K562 (cell line): ENCODE results near the gene ATF1. TPM values are rescaled to one million over a fixed set of nuclear protein-coding genes. Genes with fewer than 3 reads are reported as not detected.

Source experiments
- BRF1 ChIP-seq: IDR thresholded peaks from 3 replicates; pipeline ENCODE4 v1.6.1; 2011; ENCODE audit warnings: borderline replicate concordance, mild to moderate bottlenecking; ENCODE audit not compliant: insufficient read length; ENCODE audit errors: extremely low read depth
- CTCF ChIP-seq, 3 experiments: IDR thresholded peaks in 2 of 3; conservative IDR thresholded peaks in 1 of 3; 2 replicates each; pipeline ENCODE4 v1.5.1; 2011 to 2012; ENCODE audit warnings: low read length in 3 of 3, mild to moderate bottlenecking in 3 of 3, control low read depth in 2 of 3, improper control_type of control experiment in 1 of 3, inconsistent platforms in 1 of 3, low read depth in 1 of 3, mixed read lengths in 1 of 3, moderate library complexity in 1 of 3; ENCODE audit not compliant: insufficient read depth in 2 of 3
- GABPA ChIP-seq: fragments of 200-800 bp; sonication (Bioruptor generic); conservative IDR thresholded peaks from 2 replicates; pipeline ENCODE4 v1.6.1; 2016; ENCODE audit warnings: low read depth, missing genetic modification characterization, missing compliant biosample characterization
- HSF4 ChIP-seq: fragments of 250-450 bp; sonication (Bioruptor Pico); IDR thresholded peaks from 2 replicates; pipeline ENCODE4 v2.1.2; 2022; ENCODE audit warnings: mild to moderate bottlenecking, moderate library complexity, borderline replicate concordance
- KDM1A ChIP-seq, 2 experiments: fragments of 450-650 bp; IDR thresholded peaks; 2 replicates each; pipeline ENCODE4 v1.6.1; 2016; ENCODE audit warnings: mild to moderate bottlenecking in 2 of 2
- MCM2 ChIP-seq: fragments of 450-650 bp; IDR thresholded peaks from 2 replicates; pipeline ENCODE4 v1.6.1; 2017; ENCODE audit warnings: low read depth, mild to moderate bottlenecking
- MYBL2 ChIP-seq, 2 experiments: fragments of 450-650 bp in 1 of 2; sonication (generic) in 1 of 2; formaldehyde crosslinking in 1 of 2; IDR thresholded peaks; 2 replicates each; pipeline versions ENCODE4 v1.6.1 to v1.8.1; 2017 to 2022; ENCODE audit warnings: borderline replicate concordance in 1 of 2, inconsistent platforms in 1 of 2, low read depth in 1 of 2, mild to moderate bottlenecking in 1 of 2, missing genetic modification reagents in 1 of 2, moderate library complexity in 1 of 2
- PBX2 ChIP-seq, 2 experiments: IDR thresholded peaks in 1 of 2; conservative IDR thresholded peaks in 1 of 2; 2 replicates each; pipeline ENCODE4 v1.6.1; 2016; ENCODE audit warnings: low read depth in 2 of 2, mild to moderate bottlenecking in 1 of 2, missing compliant biosample characterization in 1 of 2, missing genetic modification characterization in 1 of 2, moderate library complexity in 1 of 2
- RAD21 ChIP-seq, 2 experiments: fragments of 250-450 bp in 1 of 2; fragments of 450-650 bp in 1 of 2; sonication (Bioruptor Pico) in 1 of 2; formaldehyde crosslinking in 1 of 2; IDR thresholded peaks in 1 of 2; conservative IDR thresholded peaks in 1 of 2; 2 replicates each; pipeline versions ENCODE4 v1.4.0 to v1.8.0; 2020 to 2022; ENCODE audit warnings: mild to moderate bottlenecking in 2 of 2, moderate library complexity in 1 of 2
- RAD51 ChIP-seq: fragments of 450-650 bp; IDR thresholded peaks from 2 replicates; pipeline ENCODE4 v1.7.1; 2016; ENCODE audit warnings: low read depth, mild to moderate bottlenecking, borderline replicate concordance
- RCOR1 ChIP-seq, 2 experiments: IDR thresholded peaks; 2 replicates each; pipeline ENCODE4 v1.6.1; 2012; ENCODE audit warnings: low read depth in 2 of 2, low read length in 2 of 2, borderline replicate concordance in 1 of 2, improper control_type of control experiment in 1 of 2
- REST ChIP-seq, 2 experiments: fragments of 450-650 bp; formaldehyde crosslinking in 1 of 2; IDR thresholded peaks; 2 replicates each; pipeline versions ENCODE4 v1.4.0 to v1.6.1; 2014 to 2020; ENCODE audit warnings: mild to moderate bottlenecking in 2 of 2, borderline replicate concordance in 1 of 2, low read depth in 1 of 2
- TARDBP ChIP-seq: fragments of 450-650 bp; IDR thresholded peaks from 2 replicates; pipeline ENCODE4 v1.6.1; 2016
- polyA plus RNA-seq, 8 experiments: library from polyadenylated mRNA; depleted of rRNA in 4 of 8; stranded (reverse) in 5 of 8; unstranded in 3 of 8; fragments of >200 nt; fragmentation: Nextera tagmentation in 2 of 8; fragmentation: Illumina TruSeq in 1 of 8; extraction: Ambion mirVana in 2 of 8; extraction: Trizol in 1 of 8; gene quantifications; 2 replicates each; pipeline versions ENCODE4 v1.2.1 to v1.2.3, GENCODE V29; 2011 to 2014; ENCODE audit warnings: inconsistent platforms in 1 of 8, missing spikeins in 1 of 8
- total RNA-seq, 7 experiments: library from RNA; depleted of rRNA in 6 of 7; stranded (reverse); fragments of >200 nt in 6 of 7; fragmentation: Illumina TruSeq in 2 of 7; extraction: Trizol in 2 of 7; gene quantifications; 2 replicates each; pipeline versions ENCODE4 v1.2.1 to v1.2.3, GENCODE V29; 2011 to 2021; ENCODE audit warnings: low replicate concordance in 1 of 7

Gene ATF1
- total and polyA plus RNA-seq, 9 of the 15 experiments (the other 6 are each of a cell fraction or from before 2014, with no cell fraction given): 19.8 to 83.5 (median 51.4) TPM

GRCh38 chr12:50825372-50825838 lies 61.5 kb downstream of the ATF1 start (continued):
- peak; percentile 81 for TF ChIP-seq REST (IDR thresholded peaks at IDR 0.05; ENCODE audit: borderline replicate concordance)
- TF ChIP-seq REST (CRISPR knock-in tag; IDR thresholded peaks at IDR 0.05; ENCODE audit: low read depth): no peak
- no peak for TF ChIP-seq MCM2
- TF ChIP-seq CTCF (IDR thresholded peaks at IDR 0.05 in 2 of 3, conservative IDR thresholded peaks at IDR 0.05 in 1 of 3; ENCODE audit: insufficient read depth in 2 of 3, low read depth in 1 of 3, low read length in 3 of 3): peak in 2 of 3 experiments; percentile 40 to 65; a peak in 3 of 6 replicates
- TF ChIP-seq PBX2 (CRISPR knock-in tag; IDR thresholded peaks at IDR 0.05; ENCODE audit: low read depth): no peak
- no peak for TF ChIP-seq PBX2 (tag; conservative IDR thresholded peaks at IDR 0.05; ENCODE audit: low read depth)
- TF ChIP-seq RCOR1 (IDR thresholded peaks at IDR 0.05; ENCODE audit: borderline replicate concordance in 1 of 2, low read depth in 2 of 2, low read length in 2 of 2): peak; percentile 54 to 60; a peak in 3 of 4 replicates
- TF ChIP-seq TARDBP: no peak
- no peak for TF ChIP-seq HSF4 (CRISPR knock-in tag)
- no peak for TF ChIP-seq RAD51
- no peak for TF ChIP-seq BRF1
- no peak for TF ChIP-seq MYBL2 (IDR thresholded peaks at IDR 0.05; ENCODE audit: low read depth)
- no peak for TF ChIP-seq MYBL2 (CRISPR knock-in tag; IDR thresholded peaks at IDR 0.05; ENCODE audit: borderline replicate concordance)
- TF ChIP-seq GABPA (tag): 0 out of 2 replicates have a peak, but pooled peaks have one; percentile 20
- peak; percentile 70 to 82 for TF ChIP-seq KDM1A (IDR thresholded peaks at IDR 0.05)
- TF ChIP-seq RAD21 (CRISPR knock-in tag; conservative IDR thresholded peaks at IDR 0.05 in 1 of 2, IDR thresholded peaks at IDR 0.05 in 1 of 2): peak; percentile 68 to 86
